ENCODE data around the gene CCDC141. TPM values are rescaled to one million over a fixed set of nuclear protein-coding genes. Genes with fewer than 3 reads are reported as not detected.
"Not testable (repeated sequence)": the region's sequence is repeated elsewhere in the genome, so short reads cannot be mapped to it uniquely, and the experiment has no call there.

The CCDC141 gene, protein sequence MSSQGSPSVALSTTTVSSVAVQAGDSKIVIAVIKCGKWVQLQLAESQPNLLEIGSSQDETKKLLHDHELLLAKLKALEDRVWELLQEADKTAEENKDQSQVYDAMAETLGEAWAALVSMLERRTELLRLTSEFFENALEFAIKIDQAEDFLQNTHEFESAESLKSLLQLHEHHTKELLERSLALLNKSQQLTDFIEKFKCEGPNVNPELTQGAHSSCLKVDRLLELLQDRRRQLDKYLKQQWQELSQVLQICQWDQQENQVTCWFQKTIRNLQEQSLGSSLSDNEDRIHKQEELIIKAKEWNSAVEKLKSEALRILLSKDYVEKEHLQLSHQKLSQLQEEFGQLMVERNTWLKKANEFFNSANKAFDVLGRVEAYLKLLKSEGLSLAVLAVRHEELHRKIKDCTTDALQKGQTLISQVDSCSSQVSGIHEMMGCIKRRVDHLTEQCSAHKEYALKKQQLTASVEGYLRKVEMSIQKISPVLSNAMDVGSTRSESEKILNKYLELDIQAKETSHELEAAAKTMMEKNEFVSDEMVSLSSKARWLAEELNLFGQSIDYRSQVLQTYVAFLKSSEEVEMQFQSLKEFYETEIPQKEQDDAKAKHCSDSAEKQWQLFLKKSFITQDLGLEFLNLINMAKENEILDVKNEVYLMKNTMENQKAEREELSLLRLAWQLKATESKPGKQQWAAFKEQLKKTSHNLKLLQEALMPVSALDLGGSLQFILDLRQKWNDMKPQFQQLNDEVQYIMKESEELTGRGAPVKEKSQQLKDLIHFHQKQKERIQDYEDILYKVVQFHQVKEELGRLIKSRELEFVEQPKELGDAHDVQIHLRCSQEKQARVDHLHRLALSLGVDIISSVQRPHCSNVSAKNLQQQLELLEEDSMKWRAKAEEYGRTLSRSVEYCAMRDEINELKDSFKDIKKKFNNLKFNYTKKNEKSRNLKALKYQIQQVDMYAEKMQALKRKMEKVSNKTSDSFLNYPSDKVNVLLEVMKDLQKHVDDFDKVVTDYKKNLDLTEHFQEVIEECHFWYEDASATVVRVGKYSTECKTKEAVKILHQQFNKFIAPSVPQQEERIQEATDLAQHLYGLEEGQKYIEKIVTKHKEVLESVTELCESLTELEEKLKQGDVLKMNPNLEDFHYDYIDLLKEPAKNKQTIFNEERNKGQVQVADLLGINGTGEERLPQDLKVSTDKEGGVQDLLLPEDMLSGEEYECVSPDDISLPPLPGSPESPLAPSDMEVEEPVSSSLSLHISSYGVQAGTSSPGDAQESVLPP (N-terminal part only)
- total RNA-seq (2014; rRNA removed; shearing (Covaris generic)) = 0.13 TPM in 1 of 2 replicates, not detected in the other
- 0.08 TPM in 1 of 2 replicates, not detected in the other for polyA plus RNA-seq (2015; cell fraction: cytosol; rRNA removed)
- 0.20 TPM in 1 of 2 replicates, not detected in the other for polyA plus RNA-seq (2015; cell fraction: nucleus; rRNA removed)

DNA sequence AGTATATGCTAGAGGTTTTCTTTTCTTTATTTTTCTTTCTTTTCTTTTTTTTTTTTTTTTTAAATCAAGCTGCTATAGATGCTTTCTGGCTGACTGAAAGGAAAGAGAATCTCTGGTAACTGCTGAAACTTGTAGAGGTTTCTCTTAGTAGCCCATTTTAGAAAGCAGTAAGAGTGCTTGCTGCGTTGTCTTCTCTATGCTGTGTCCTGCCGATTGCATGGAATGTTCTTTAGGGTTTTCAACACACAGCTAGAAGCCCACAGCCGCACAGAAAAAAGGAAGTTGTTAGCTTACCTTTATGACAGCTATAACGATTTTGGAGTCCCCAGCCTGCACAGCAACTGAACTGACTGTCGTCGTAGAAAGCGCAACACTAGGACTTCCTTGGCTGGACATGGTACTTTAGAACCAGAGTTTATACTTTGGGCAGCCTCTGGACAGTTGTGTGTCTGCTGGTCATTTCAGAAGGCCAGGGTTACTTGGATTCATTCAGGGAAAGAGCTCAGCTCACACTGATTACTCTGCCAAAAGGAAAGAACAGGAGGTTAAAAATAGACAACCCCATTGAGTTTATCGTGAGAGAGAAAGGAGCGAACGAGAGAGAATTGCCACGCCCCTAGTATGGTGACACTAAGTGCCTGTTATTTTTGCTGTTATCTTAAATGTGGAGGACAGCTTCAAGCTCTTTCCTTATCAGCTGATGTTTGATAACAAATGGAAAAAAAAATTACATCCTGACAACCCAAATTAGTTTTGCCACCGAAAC is at the start of gene CCDC141:
Gene CCDC141 (minus strand): TSS at position 592 of the 766 bp plus-strand sequence. CDS start 196 bp downstream, at position 396.
- in situ Hi-C loops (cut with HindIII; ENCODE audit: low pct_unique_long_range_greater_than_20kb, low sequenced_read_pairs) = no loop called here
- DNase-seq (ENCODE audit: low read depth, low spot score) = no peak

DNA sequence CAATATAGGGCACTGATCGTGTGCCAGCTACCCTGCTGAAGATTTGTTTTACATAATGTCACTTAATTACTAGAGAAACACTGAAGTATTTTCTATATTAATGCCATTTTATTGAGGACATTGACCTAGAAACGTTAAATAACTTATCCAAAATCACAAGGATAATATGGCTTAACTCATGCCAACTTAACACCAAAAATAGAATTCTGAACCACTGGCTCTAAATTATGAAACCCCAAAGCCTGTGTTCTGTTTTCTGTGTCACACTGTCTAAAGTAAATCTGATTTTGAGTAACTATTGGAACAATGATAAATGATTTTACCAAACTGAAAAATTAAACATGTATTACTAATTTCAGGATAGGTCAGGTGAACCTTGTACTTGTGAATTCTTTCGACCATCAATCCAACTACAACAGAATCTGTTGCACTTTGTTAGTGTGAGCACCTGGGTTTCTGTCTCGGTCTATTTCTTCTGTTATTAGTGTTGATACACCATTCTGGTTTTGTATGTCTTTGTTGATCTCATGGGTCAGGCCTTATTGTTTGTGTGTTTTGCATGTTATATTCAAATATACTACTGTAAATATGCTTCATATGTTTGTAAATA is 48.2 kb upstream of the CCDC141 start:
- DNase-seq (ENCODE audit: low read depth, low spot score) = no peak
- in situ Hi-C loops (cut with HindIII; ENCODE audit: low pct_unique_long_range_greater_than_20kb, low sequenced_read_pairs) = no loop called here

DNA sequence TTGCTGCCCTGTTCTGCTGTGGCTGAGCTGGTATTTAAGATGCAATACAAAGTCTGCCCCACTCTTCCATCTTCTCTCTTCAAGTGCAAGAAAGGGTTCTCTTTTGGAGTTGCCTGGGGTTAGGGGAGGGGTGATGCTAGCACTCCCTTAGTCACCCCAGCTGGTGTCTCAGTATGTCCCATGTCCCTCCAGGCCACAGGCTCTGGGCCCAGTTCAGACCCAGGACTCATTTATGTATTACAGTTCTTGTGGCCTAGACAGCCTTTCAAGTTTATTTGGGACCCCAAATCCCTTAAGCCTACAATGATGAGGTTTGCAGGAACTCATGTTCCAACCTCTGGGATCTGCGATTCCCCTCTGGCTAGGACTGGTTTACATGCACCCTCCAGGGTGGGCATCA is 47.2 kb upstream of the CCDC141 start:
- in situ Hi-C loops (cut with HindIII; ENCODE audit: low pct_unique_long_range_greater_than_20kb, low sequenced_read_pairs) = no loop called here
- no peak for DNase-seq (ENCODE audit: low read depth, low spot score)

DNA sequence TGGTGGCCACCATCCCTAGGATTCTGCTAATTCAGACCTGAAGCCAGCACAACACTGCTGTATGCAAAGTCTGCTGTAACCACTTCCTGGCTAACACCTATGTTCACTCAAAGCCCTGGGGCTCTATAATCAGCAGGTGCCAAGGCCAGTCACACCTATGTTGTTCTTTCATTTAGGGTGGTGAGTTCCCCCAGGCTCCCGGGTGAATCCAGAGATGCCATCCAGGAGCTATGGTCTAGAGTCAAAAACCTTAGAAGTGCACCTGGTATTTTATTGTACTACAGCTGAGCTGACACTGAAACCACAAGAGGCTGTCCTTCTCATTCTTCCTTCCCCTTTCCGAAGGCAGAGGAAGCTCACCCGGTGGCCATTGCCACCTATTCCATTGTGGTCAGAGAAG is 46.2 kb upstream of the CCDC141 start:
- in situ Hi-C loops (cut with HindIII; ENCODE audit: low pct_unique_long_range_greater_than_20kb, low sequenced_read_pairs) = no loop called here
- no peak for DNase-seq (ENCODE audit: low read depth, low spot score)

DNA sequence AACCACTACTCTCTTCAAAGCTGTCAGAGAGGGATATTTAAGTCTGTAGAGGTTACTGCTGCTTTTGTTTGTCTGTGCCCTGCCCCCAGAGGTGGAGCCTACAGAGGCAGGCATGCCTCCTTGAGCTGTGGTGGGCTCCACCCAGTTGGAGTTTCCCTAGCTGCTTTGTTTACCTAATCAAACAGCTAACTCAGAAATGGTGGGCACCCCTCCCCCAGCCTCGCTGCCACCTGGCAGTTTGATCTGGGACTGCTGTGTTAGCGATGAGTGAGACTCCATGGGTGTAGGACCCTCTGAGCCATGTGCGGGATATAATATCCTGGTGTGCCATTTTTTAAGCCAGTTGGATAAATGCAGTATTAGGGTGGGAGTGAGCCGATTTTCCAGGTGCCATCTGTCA is 43.0 kb upstream of the CCDC141 start:
- DNase-seq (ENCODE audit: low read depth, low spot score); in situ Hi-C loops (cut with HindIII; ENCODE audit: low pct_unique_long_range_greater_than_20kb, low sequenced_read_pairs): not testable (repeated sequence)

DNA sequence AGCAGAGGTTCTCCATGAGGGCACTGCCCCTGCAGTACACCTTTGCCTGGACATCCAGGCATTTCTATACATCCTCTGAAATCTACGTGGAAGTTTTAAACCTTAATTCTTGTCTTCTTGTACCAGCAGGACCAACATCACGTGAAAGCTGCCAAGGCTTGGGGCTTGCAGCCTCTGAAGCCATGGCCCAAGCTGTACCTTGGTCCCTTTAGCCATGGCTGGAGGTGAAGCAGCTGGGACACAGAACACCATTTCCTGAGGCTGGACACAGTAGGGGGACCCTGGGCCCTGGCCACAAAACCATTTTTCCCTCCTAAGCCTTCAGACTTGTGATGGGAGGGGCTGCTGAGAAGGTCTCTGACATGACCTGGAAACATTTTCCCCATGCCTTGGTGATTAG is 32.8 kb upstream of the CCDC141 start:
- in situ Hi-C loops (cut with HindIII; ENCODE audit: low pct_unique_long_range_greater_than_20kb, low sequenced_read_pairs) = no loop called here
- DNase-seq (ENCODE audit: low read depth, low spot score) = no peak

DNA sequence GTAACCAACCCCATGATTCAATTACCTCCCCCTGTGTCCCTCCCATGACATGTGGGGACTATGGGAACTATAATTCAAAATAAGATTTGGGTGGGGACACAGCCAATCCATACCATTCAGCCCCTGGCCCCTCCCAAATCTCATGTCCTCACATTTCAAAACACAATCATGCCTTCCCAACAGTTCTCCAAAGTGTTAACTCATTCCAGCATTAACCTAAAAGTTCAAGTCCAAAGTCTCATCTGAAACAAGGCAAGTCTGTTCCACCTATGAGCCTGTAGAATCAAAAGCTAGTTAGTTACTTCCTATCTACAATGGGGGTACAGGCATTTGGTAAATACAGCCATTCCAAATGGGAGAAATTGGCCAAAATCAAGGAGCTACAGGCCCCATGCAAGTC is 32.0 kb upstream of the CCDC141 start:
- DNase-seq (ENCODE audit: low read depth, low spot score) = no peak
- in situ Hi-C loops (cut with HindIII; ENCODE audit: low pct_unique_long_range_greater_than_20kb, low sequenced_read_pairs) = no loop called here

DNA sequence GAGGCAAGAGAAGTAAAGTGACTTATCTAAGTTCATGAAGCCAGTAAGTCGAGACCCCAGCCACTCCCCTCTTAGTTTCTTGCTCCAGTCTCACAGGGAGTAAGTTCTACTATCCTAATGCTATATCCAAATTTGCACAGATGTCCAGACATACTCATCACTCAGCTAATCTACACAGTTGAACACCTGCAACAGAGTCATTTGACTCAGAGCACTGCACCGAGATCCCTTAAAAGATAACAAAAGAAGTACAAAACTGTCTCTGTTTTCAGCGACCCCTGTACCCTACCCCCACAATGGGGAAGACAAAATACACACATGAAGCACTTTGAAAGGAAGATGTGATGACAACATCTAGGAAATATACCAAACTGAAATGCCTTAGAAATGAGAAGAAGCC is 22.6 kb upstream of the CCDC141 start:
- in situ Hi-C loops (cut with HindIII; ENCODE audit: low pct_unique_long_range_greater_than_20kb, low sequenced_read_pairs) = no loop called here
- no peak for DNase-seq (ENCODE audit: low read depth, low spot score)

DNA sequence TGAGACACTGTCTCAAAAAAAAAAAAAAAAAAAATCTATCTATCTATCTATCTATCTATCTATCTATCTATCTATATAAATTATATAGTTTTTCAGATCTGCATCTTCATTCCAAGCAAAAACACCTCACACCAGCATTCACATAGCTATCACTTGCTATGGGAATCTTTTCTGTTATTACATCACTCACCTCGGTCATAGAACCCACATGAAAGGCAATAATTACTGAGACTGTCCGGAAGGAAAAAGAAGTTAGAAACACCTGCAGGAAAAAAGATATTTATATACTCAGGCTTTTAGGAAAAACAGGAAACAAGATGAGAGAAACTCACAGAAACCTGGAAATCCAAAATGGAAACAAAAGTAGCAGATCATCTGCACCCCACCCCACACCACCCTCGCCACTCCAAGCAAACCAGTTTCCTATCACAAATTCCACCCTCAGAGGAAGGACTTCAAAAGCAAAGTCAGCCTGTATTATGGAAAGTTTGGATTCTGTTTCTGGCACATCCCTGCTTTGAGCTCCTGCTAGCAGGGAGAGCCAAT is 21.9 kb upstream of the CCDC141 start:
- in situ Hi-C loops (cut with HindIII; ENCODE audit: low pct_unique_long_range_greater_than_20kb, low sequenced_read_pairs) = no loop called here
- DNase-seq (ENCODE audit: low read depth, low spot score) = no peak

DNA sequence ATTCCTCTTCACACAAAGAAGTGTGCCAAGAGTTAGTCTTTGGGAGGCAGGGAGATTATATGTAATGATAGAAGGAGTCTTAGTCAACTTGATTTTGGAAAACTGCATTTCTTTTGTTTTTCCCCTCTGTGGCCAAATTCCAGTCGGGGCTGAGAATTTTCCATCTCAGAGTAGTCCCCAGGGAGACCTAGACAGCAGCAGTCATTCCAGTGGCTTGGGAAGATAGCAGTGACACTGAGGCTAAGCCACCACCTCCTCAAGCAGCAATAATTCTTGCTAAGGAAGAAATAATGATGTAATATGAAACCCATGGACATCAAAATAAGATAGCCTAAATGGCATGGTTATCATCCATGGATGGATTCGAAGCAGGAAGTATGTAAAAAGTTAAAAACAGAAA is 21.0 kb upstream of the CCDC141 start:
- in situ Hi-C loops (cut with HindIII; ENCODE audit: low pct_unique_long_range_greater_than_20kb, low sequenced_read_pairs) = no loop called here
- DNase-seq (ENCODE audit: low read depth, low spot score) = no peak

DNA sequence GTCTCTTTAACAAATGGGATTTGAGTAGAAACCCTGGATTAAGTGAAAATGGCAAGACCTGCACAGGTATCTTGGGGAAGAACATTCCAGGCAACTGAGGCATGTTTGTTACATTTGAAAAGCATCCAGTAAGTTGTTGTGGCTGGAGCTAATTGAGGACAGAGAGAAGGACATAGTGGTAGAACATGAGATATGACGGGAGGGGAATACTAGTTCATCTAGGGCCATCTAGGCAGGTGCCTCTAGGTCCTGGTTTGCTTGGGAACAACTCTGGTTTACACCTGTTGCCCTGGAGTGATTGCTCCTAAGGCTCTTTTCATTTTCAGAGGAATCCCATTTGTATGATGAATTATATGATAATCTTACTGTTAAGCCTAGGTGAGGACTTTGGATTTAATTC is 19.7 kb upstream of the CCDC141 start:
- in situ Hi-C loops (cut with HindIII; ENCODE audit: low pct_unique_long_range_greater_than_20kb, low sequenced_read_pairs) = no loop called here

DNA sequence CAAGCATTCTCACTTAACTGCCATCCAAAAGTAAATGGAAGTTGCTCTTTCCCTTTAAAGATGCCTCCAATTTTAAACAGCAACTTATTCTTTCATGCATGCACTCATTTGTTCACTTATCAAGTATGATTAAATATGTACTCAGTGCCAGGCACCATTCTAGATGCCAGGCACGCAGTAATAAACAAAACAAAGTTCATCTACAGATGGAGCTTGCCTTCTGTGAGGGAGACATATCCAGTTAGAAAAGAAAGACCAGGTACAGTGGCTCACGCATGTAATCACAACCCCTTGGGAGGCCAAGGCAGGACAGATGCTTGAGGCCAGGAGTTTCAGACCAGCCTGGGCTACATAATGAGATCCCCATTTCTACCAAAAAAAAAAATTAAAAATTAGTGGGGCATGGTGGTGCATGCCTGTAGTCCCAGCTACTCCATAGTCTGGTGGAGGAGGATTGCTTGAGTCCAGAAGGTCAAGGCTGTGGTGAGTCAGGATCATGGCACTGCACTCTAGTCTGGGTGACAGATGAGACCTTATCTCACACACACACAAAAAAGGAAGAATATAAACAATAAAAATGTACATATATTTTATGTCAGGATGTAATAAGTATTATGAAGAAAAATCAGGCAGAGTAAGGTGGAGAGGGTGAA is 19.2 kb upstream of the CCDC141 start:
- in situ Hi-C loops (cut with HindIII; ENCODE audit: low pct_unique_long_range_greater_than_20kb, low sequenced_read_pairs) = no loop called here
- no peak for DNase-seq (ENCODE audit: low read depth, low spot score)

More for the DNA sequence above, 19.7 kb upstream of the CCDC141 start:
- no peak for DNase-seq (ENCODE audit: low read depth, low spot score)

DNA sequence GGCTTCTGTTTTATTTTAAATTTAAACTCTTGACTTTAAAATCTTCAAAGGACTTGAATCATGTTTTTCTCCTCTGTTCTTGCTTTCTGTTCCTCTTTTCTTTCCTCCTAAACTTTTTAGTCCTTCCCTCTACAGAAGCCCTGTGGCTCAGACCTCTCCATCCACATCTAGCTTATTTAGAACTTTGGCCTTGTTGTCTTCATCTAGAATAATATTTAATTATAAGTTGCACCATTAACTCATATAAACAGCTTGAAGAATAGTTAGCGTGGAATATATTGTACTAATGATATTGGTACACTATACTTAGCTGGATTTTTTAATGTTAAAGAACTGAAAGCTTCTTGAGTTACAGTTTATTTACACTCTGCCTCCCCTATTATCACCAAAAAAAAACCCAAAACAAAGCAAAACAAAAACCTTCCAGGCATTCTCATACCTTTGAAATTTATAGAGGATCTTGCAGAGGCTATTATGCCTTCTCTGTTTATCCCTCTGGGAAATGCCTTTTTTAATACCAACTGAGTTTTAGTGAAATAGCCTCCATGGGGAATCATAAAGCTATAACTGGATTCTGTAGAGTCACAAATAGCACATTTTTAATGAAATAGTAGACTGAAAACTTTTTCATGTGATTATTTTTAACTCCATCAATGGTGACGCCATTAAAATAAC is 9.2 kb upstream of the CCDC141 start:
- in situ Hi-C loops (cut with HindIII; ENCODE audit: low pct_unique_long_range_greater_than_20kb, low sequenced_read_pairs) = no loop called here
- no peak for DNase-seq (ENCODE audit: low read depth, low spot score)

DNA sequence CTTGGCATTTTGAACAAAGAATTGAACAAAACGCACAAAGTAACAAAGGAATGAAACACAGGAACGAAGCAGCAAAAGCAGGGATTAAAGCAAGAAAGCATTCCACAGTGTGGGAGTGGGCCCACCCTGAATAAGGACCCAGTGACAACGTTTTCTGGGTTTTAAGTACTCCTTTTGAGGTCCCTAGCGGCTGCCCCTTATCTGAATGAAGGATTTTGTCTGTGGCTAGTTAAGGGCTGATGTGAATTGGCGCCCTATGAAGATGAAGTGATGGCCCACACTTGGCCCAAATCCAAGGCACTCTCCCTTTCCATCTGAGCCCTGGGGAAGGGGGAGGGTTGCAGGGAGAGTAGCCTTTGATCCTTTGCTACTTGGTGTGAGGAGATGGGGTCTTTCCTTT is 7.8 kb upstream of the CCDC141 start:
- in situ Hi-C loops (cut with HindIII; ENCODE audit: low pct_unique_long_range_greater_than_20kb, low sequenced_read_pairs) = no loop called here
- DNase-seq (ENCODE audit: low read depth, low spot score) = no peak

DNA sequence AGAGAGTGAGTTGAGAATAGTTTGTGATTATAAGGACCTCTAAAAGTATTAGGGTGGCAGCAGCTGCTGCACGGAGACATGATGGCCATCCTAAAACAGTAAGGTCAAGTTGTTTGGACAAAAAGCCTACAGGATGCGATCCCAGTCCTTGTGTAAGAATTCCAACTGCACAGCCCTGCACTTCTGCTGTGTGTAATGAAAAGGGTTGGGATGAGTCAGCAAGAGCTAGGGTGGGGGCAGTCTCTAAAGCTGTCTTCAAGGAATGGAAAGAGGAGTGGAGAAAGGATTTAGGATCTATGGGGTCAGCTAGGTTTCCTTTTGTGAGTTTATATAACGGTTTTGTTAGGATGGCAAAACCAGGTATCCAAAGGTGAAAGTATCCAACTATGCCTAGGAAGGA is 3.6 kb upstream of the CCDC141 start:
- in situ Hi-C loops (cut with HindIII; ENCODE audit: low pct_unique_long_range_greater_than_20kb, low sequenced_read_pairs); DNase-seq (ENCODE audit: low read depth, low spot score): not testable (repeated sequence)
